Activated naive CD4-positive, alpha-beta T cell (primary cell): ENCODE data around the gene ADORA2B.
"Not testable (repeated sequence)": the region's sequence is repeated elsewhere in the genome, so short reads cannot be mapped to it uniquely, and the experiment has no call there.

Experiments used
- DNase-seq, 4 experiments: peaks; one replicate each; lab custom pipeline; 2025; lab: John Stamatoyannopoulos, UW

Gene ADORA2B

DNA sequence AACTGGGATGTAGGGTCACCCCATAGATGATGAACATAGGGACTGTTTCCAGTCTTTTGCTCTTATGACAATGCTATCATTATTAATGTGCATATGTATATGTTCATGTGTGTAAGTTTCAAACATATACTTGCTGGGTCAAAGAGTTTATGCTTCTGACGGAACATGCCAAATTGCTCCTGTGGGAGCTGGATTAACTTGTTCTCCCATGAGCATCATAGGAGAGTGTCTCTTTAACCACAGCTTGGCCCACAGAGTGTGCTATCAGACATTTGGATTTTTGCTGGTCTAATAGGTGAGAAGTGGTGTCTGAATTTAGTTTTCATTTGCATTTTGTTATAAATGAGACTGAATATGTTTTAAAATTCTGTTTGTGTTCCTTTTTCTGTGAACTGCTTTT, 22.3 kb upstream of the ADORA2B start:
- DNase-seq = no peak

DNA sequence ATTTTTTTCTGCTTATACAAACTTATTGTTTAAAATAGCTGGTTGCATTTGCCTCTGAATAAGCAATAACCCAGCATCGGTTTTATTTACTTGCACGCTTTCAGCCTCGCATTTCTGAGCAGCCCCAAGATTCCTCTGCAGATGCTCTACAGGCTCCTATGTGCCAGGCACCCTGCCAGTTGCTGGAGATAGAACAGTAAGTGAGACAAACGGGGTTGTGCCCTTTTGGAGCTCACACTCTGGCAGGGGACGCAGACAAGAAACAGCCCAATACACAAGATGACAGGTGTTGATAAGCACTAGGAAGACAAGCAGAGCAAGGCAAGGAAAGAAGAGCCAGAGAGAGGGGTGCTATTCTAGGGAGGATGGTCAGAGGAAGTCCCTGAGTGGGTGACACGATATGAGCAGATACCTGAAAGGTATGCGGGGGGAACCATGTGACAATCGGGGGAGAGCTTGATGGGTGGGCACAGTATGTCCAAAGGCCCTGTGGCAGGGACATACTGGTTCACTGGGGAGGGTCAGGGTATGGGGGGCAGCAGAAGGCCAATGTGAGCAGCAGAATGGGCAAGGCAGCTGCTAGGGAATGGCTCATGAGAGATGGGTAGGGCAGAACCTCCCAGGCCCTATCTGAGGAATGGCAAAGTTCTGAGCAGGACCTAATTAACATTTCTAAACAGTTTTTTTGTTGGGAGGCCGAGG, 18.7 kb upstream of the ADORA2B start:
- DNase-seq = no peak

DNA sequence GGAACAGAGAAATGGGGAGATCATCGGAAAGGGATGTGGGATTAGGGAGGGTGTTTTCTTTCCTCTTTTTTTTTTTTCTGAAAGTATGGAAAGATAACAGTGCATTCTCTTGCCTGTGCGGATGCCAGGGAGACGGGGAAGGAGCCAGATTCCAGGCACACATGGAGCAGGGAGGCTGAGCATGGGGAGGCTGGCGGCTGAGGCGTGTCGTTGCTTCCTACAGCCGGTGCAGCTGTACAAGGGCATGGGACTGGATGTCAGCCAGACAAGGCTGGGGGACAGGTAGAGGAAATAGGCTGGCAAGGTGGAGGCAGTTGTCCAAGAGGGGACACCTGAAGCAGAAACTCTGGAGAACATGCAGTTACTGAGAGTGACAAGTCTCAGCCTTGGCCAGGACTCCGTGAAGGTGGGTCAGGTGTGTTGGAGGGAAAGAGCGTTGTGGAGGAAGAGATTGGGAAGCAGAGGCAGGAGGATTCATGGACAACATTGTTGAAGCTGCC, 16.6 kb upstream of the ADORA2B start:
- DNase-seq = no peak

GRCh38 chr17:15929941-15930340, 15.0 kb upstream of the ADORA2B start:
- no peak for DNase-seq

DNA sequence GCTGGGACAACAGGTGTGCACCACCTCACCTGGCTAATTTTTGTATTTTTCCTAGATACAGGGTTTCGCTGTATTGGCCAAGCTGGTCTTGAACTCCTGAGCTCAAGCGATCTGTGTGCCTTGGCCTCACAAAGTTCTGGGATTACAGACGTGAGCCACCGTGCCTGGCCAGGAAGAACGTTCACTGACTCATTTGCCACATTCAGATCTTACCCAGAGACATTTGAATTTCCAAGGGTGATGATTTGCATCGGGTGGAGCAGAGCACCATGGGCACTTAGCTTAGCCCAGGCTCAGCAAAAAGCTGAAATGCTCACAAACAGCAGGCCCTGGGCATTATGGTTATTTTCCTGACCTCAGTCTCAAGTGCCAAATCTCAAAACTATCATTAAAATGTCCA, 14.5 kb upstream of the ADORA2B start:
- DNase-seq = no peak

DNA sequence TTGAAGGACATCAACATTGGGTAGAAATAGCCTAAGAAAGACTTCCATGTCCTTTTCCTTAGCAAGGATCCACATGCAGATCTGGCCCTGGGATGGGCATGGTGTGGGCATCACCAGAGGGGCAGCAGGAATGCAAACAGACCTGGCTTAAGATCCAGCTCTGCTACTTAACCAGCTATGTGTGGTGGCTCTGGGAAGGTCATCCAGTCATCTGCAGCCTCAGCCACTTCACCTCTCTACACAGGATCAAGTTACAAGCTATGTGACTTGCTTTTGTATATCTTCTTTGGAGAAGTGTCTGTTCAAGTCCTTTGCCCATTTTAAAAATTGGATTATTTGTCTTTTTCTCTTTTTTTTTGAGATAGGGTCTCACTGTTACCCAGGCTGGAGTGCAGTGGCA, 13.5 kb upstream of the ADORA2B start:
- DNase-seq = no peak

DNA sequence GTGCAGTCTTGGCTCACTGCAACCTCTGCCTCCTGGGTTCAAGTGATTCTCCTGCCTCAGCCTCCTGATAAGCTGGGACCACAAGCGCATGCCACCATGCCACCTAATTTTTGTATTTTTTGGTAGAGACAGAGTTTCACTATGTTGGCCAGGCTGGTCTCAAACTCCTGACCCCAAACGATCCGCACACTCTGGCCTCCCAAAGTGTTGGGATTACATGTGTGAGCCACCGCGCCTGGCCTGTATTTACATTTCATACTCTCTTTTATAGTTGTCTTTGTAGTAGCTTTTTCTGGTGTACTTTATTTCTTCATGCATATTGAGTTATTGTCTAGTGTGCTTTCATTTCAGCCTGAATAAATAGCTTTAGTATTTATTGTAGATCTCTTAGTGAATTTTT, 10.1 kb upstream of the ADORA2B start:
- no peak for DNase-seq

DNA sequence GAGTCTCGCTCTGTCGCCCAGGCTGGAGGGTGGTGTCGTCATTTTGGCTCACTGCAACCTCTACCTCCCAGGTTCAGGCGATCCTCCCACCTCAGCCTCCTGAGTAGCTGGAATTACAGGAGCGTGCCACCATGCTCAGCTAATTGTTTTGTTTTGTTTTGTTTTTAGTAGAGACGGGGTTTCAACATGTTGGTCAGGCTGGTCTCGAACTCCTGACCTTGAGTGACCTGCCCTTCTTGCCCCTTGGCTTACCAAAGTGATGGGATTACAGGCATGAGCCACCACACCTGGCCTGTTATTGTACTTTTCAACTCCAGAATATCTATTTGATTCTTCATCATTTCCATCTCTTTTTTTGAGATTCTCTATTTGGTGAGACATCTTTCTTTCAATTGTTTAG, 9.0 kb upstream of the ADORA2B start:
- DNase-seq = no peak

GRCh38 chr17:15936481-15936880, 8.4 kb upstream of the ADORA2B start:
- not testable (repeated sequence) for DNase-seq

- no peak for DNase-seq
These were observed 3.1 kb upstream of the ADORA2B start for GRCh38 chr17:15941781-15942180.

DNA sequence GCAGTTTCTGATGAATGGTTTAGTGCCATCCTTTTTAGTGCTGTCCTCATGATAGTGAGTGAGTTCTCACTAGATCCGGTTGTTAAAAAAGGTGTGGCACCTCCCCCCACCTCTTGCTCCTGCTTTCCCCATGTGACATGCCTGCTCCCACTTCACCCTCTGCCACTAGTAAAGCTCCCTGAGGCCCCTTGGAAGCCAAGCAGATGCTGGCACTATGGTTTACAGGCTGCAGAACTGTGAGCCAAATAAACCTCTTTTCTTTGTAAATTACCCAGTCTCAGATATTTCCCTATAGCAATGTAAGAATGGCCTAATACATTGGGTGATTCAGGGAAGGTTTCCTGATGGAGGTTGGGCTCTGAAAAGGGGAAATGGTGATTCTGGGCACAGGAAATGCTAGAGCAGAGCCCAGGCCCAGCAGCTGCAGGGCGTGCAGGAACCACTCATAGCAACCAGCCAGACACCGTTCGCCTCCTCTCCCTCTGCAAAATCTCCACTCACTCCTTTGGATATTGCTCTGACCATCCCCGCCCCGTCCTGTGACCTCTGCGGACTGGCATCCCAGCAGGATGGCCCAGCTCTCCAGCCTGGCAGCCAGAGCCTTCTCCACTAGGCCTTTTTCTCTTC, 2.6 kb upstream of the ADORA2B start:
- no peak for DNase-seq

GRCh38 chr17:15943971-15944758, 765 bp upstream of the ADORA2B start:
- DNase-seq = no peak

DNA sequence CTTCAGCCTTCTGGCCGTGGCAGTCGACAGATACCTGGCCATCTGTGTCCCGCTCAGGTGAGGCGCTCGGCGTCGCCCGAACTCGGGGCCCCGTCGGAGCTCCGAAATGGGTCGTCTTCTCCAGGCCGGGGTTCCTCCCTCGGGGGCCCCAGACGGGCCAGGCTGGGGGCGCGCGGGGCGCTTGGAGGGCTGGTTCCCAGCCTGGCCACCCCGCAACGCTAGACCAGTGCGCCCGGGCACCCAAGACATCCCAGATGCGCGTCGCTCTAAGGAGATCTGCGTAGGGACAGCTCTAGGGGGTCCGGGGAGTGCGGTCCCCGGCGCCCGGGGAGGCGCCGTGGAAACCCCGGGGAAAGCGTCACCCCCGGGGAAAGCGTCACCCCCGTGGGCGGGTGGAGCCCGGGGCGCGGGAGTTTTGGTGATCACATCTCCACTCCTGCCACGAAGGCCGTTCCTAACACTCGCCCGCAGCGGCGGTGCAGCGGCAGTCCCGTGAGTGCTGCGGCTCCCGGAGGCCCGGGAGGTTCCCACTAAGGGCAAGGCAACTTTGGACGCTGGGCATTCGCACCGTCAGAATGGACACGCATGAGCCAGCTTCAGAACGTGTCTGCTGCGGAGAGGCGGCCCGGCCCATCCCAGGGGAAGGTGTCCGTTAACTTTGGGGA, 729 bp downstream of the ADORA2B start:
- no peak for DNase-seq

DNA sequence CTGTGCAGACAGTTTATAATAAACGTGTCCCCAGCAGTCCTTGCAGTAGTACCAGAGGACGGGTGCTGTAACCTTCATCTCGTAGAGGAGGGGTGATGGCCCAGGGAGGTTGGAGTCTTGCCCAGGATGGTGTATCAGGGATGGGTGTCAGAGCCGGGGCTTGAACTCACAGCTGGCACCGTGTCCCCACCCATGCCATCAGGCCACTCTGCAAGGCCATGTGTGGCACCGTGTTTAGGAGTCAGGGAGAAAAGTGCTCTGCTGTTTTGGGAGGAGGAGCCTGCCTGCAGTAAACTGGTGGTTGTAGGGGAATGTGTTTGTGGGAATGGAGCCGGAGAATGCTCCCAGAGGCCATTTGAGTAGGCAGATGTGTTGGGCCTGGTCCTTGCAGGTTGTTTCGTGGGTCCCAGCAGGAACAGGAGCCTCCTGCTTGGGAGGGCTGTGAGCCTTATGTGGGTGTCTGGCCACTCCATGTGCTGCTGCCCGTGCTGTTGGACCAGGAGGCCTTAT, 1.7 kb downstream of the ADORA2B start:
- DNase-seq = no peak

DNA sequence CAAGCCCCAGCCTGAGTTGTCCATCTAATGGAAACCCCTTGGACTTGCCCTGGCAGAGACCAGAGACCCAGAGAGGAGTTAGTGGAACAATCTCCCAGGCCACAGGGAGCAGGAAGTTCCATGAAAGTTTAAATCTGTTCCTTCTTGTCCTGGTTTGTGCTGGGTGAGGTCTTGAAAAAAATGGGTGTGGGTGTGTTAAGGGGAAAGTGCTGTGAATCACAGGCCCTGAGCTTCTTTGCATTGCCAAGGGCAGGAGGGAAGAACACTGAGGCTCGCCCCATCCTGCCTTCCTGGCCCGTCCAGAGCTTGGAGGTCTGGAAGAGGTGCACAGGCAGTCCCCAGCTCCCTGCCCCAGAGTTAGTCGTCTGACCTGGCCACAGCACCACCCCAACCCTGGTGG, 2.3 kb downstream of the ADORA2B start:
- DNase-seq = no peak

GRCh38 chr17:15947976-15948752, 3.2 kb downstream of the ADORA2B start:
- no peak for DNase-seq

DNA sequence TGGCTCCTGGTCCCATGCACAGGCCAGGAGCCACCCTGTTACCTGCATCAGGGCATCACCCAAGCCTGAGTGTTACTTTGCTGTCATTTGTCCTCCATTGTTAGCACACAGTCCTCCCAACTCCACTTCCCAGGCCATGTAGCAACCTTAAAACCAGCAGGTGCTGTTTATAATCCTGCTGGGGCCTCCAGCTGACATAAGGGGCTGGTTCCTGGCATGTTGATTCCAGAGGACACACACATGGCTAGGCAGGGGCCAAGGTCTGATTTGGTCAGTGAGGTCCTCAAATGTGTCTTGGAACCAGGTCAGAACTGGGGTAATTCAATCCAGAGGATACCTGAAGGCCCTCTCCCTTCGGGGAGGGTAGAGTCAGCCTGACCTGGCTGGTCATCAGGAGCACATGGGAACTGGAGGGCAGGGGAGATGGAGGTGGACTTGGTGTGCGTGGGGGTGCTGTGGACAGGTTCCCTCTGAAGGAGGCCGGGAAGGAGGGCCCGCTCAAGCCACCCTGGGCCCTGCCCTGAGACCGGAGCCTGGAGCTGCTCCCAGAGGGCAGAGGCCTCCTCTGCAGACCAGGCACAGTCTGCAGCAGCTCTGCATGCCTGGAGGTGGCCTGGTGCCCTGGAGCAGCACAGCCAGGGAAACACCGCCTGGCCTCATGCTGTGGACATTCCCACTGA, 6.6 kb downstream of the ADORA2B start:
- no peak for DNase-seq

DNA sequence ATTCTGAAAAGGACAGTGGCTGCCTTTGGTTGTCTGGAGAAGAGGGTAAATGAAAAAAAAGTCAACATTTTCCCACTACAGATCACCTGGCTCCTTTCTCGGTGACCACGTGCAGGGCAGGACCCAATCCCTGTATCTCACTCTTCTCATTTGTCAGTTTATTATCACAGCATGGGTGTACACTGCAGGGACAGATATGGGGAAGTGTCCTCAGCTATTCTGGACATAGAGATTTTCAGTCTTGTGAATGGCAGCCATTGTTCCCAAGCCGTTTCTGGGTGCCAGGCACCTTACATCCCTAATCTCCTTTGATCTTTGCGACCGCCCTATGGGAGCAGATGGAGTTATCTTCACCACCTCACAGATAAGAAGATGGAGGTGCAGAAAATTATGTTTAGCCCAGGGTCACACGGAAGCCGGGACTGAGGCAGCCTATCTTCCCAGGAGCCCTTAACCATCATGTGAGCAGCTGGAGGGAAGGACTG, 7.2 kb downstream of the ADORA2B start:
- no peak for DNase-seq

DNA sequence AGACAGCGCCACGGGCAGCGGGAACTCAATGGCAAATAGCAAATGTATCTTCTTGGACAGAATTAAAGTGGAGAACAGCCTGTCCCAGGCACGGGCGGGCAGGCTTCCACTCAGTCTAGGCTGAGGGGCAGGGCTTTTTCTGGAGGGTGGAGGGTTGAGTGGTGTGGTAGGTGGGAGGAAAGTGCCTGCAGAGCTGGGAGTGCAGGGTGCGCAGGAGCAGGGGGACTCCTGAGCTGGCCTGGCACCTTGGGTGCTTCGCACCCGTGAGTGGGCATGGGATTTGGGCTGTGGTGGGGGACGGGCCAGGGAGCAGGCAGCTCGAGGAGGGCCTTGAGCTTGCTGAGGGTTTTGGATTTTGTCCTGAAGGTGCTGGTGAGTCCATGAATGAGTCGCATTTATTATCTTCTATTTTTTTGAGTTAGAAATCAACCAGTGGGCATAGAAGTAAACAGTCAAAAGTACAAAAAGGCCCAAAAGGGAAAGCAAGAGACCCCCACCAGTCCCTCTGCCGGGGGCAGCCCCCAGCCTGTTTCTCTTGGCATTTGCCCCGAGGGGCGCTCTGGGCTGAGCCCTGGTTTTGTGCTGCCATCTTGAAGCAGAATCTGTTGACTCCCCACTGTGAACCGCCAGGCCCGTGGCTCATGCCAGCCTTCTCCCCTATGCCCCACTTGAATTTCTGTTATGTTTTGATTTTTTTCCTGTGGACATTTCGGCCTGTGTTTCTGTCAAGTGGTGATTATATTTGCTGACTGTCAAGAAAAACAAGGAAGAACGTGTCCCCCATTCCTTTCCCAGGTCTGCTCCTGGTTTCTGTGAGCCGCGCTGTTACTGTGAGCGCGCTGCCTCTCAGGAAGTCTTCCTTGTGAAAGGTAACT, 8.2 kb downstream of the ADORA2B start:
- no peak for DNase-seq

GRCh38 chr17:15954222-15954621, 9.3 kb downstream of the ADORA2B start:
- DNase-seq = no peak
